Chondrocyte (in vitro differentiated cells): ENCODE data around the gene GPR155. TPM values are rescaled to one million over a fixed set of nuclear protein-coding genes. Genes with fewer than 3 reads are reported as not detected.

Experiments
- DNase-seq: peaks from one replicate; pipeline ENCODE4 v3.0.0; 2021; ENCODE audit warnings: mixed read lengths, low spot score
- H3K27ac Mint-ChIP-seq: one replicate; pipeline ENCODE4 v1.8.0; 2021; ENCODE audit warnings: mild to moderate bottlenecking, moderate library complexity, mixed read lengths; ENCODE audit not compliant: unreplicated experiment
- H3K27me3 Mint-ChIP-seq: 2 replicates; pipeline ENCODE4 v1.8.0; 2021; ENCODE audit warnings: low read depth, mixed read lengths
- H3K36me3 Mint-ChIP-seq: 2 replicates; pipeline ENCODE4 v1.8.0; 2021; ENCODE audit warnings: low read depth, mixed read lengths
- H3K4me1 Mint-ChIP-seq: 2 replicates; pipeline ENCODE4 v1.8.0; 2021; ENCODE audit warnings: low read depth, mild to moderate bottlenecking, mixed read lengths
- H3K4me3 Mint-ChIP-seq: one replicate; pipeline ENCODE4 v1.8.0; 2021; ENCODE audit warnings: mild to moderate bottlenecking, moderate library complexity, mixed read lengths; ENCODE audit not compliant: unreplicated experiment
- H3K9me3 Mint-ChIP-seq: 2 replicates; pipeline ENCODE4 v1.8.0; 2021; ENCODE audit warnings: low read depth, mixed read lengths
- CTCF ChIP-seq: fragments of 200-600 bp; sonication (generic); IDR thresholded peaks from 2 replicates; pipeline ENCODE4 v1.5.0; 2021; ENCODE audit warnings: antibody characterized with exemption, mild to moderate bottlenecking, moderate library complexity
- total RNA-seq: library from RNA; stranded (reverse); gene quantifications from 3 replicates; pipeline ENCODE4 v1.2.1, GENCODE V29; 2021

The GPR155 gene
- total RNA-seq, 1 donor from 2014 or later, result 12.8 TPM

DNA sequence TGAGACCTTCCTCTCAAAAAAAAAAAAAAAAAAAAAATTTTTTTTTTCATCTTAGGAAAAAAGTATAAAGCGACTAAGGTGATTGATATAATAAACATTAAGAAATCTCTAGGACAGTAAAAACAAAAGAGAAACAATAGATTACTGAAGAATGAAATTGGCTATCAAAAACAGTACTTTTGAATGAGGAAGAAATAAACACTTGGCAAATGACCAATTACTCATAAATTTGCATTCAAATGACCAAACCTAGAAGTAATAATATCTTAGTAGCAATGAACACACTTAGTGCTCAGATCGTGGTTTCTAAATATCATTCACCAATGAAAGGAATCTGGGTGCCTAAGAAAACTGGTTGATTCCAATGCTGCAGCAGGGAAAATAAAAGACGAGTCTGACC lies 101.6 kb downstream of the GPR155 start:
- no peak for TF ChIP-seq CTCF
- Mint-ChIP-seq H3K4me3 (no peak overlapping the region), H3K27ac (no peak overlapping the region), H3K27me3 (no peaks in the 10 kb centered on the region), H3K36me3 (peaks cover 17% of the 10 kb centered on the region), H3K4me1 (no peaks in the 10 kb centered on the region), H3K9me3 (no peaks in the 10 kb centered on the region)
- DNase-seq, result no peak

DNA sequence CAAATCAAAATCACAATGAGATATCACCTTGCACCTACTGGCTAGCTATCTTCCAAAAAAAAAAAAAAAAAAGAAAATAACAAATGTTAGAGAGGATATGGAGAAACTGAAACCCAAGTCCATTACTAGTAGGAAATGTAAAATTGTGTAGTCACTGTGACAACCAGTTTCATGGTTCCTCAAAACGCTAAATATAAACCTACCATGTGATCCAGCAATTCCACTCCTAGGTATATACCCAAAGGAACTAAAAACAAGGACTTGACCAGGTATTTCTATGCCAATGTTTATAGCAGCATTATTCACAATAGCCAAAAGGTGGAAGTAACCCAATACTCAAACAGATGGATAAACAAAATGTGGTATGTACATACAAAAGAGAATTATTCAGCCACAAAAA lies 103.0 kb downstream of the GPR155 start:
- no peak for DNase-seq

More for the DNA sequence above, 103.0 kb downstream of the GPR155 start:
- Mint-ChIP-seq H3K36me3 (peaks cover 18% of the 10 kb centered on the region), H3K27ac (no peak overlapping the region), H3K4me1 (peaks cover 3% of the 10 kb centered on the region), H3K9me3 (no peaks in the 10 kb centered on the region), H3K27me3 (no peaks in the 10 kb centered on the region), H3K4me3 (no peak overlapping the region)
- no peak for TF ChIP-seq CTCF

Other genes starting within 250 kb of the GPR155 start
- gene OLA1, start 238.5 kb downstream of the GPR155 start, total RNA-seq, result 71.8 to 77.5 TPM (median 77.1 TPM) in 3 replicates
- gene SP9, start 152.1 kb downstream of the GPR155 start, total RNA-seq, result not detected in 3 replicates
- 23.7 to 35.8 TPM (median 26.7 TPM) in 3 replicates for gene SCRN3, start 91.3 kb downstream of the GPR155 start, total RNA-seq
- gene WIPF1, start 110.8 kb upstream of the GPR155 start, total RNA-seq, result 60.0 to 68.9 TPM (median 61.8 TPM) in 3 replicates